SW 1271 (cell line): ENCODE results near the gene BTK.

Experiments used
- DNase-seq, 2 experiments: peaks; one replicate each; lab custom pipeline; 2025; lab: John Stamatoyannopoulos, UW

BTK gene

DNA sequence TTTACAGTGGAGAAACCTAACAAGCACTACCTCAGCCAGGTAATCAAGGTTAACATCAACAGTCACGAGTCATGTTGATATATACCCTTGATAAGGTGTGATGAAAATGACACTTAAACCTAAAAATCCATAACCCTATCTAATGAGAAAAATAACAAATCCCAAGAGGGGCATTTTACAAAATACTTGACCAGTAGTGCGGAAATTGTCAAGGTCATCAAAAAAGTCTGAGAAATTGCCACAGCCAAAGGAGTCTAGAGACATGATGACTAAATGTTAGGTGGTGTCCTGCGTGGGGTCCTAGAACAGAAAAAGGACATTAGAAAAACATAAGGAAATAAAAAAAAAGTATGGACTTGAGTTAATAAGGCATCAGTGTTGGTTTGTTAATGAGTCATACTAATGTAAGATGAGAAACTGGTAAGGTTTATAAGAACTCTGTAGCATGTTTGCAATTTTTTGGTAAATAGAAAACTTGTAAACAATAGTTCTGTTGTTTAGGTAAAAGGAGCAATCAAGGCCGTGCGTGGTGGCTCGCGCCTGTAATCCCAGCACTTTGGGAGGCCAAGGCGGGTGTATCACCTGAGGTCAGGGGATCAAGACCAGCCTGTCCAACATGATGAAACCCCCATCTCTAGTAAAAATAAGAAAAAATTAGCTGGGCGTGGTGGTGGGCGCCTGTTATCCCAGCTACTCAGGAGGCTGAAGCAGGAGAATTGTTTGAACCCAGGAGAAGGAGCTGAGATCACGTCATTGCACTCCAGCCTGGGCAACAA lies 7.7 kb upstream of the BTK start:
- no peak for DNase-seq

- DNase-seq, result no peak
These were observed 5.8 kb upstream of the BTK start for GRCh38 chrX:101391831-101392230.

GRCh38 chrX:101390664-101391525 lies 4.9 kb upstream of the BTK start, which contains the start of gene RPL36A:
Gene RPL36A, plus strand, starts transcription at chrX:101391011. Its CDS starts 33 bp downstream, at chrX:101391044.
- peak; percentile 57 to 75 for DNase-seq

GRCh38 chrX:101388604-101389003 lies 2.6 kb upstream of the BTK start:
- DNase-seq, result no peak

DNA sequence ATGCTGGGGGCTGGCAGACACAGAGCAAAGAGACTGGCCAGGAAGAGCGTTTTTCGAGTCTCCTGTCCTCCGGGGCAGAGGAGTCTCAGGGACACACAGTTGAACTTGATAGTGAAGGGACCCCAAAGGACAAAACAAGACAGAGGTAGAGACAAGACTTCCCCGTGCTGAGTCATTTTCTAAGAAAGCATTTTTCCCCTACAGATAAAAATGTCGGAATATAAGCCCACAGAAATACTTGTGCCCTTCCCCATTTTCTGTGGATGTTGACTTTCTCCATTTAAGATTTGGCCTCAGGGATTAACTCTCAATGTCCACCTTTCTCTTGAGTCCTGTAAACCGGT lies 523 bp upstream of the BTK start:
- no peak for DNase-seq

DNA sequence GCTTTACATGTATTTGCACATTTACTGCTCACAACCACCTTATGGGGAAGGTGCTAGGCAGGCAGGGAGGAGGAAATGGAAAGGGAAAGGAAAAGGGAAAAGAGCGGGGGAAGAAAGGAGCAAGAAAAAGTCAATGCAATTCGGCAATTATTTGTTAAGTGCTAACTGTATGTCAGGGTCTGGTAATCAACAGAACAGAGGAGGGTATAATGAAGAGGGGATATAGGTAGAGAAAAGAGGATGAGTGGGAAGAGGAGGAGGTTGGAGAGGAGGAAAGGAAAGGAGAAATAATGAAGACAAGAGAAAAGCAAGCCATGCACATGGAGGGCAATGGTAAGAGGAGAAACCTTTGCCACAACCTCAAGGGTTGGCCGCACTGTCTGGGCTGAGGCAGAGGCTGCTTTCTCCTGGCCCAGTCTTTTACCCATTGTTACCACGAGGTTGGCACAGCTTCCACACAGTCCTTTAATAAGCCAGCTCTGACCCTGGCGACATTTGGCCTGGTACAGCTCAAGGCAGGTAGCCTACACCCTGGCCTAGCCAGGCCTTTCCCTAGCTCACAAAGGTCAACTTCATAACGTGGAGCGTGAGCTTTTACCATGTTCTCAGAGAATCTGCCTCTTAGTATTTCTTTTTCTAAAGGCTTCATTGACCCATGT lies 836 bp downstream of the BTK start:
- no peak for DNase-seq

- DNase-seq, result no peak
These were observed 2.2 kb downstream of the BTK start for GRCh38 chrX:101383679-101384205.

DNA sequence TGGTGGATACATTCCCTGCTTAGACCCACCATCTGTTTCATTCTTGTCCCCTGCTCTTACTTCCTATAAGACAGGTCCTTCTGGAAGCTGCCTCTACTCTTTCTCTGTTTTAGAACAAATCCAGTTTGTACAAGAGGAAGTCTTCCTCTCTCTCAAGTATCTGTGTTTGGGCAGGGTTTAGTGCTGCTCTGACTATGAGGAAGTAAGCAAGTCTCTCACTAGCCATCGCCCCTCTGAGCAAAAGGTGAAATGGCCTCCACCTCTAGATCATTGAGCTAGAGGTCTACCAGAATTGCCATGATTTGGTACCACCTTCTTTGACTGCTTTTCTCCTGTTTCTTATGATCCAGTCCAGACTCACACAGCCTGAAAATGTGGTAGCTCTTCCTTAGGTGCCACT lies 8.4 kb downstream of the BTK start:
- DNase-seq, result no peak

DNA sequence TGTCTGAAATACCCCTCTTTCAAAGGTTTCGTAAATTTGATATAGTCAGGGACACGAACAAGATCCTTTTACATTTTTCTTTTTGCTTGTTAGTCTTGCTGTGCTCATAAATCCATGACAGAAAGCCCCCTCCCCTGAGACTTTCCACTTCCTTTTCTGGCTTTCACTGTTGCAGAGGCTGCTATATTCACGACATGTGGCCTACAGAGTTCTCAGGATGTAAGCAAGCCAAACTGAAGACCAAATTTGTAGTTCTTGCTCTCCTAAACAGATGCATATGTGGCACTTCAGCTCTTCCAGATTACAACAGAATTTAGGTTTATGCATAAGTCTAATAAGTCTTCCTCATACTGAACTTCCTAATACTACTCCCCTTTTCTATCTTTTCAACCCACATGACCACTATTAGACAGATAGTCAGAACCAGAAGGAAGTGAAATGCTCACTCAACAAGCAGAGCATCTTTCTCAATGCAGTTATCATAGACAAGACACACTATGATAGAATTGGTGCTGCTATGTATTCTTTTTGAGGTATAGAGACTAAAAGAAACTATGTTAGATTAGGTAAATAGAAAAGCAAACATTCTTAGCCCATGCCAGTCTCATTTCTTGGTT lies 15.0 kb downstream of the BTK start:
- no peak for DNase-seq

GRCh38 chrX:101369687-101370086 lies 16.3 kb downstream of the BTK start:
- no peak for DNase-seq

DNA sequence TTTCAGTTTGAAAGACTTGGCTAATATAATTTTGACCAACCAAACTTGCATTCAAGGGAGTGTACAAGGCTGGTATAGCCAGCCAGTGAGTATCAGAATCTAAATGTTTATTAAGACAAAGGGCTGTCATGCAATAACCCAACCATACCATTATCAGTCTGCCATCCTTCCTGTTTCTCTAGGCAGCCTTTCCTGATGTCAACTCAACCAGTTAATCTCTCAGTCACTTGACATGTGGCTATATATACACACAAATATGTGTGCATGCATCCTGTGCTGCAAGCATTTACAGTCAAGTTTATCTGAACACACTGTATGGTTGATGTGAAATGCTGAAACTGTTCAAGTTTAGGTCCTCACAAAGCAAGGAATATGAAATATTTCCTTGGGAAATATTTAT lies 17.2 kb downstream of the BTK start:
- DNase-seq, result no peak

DNA sequence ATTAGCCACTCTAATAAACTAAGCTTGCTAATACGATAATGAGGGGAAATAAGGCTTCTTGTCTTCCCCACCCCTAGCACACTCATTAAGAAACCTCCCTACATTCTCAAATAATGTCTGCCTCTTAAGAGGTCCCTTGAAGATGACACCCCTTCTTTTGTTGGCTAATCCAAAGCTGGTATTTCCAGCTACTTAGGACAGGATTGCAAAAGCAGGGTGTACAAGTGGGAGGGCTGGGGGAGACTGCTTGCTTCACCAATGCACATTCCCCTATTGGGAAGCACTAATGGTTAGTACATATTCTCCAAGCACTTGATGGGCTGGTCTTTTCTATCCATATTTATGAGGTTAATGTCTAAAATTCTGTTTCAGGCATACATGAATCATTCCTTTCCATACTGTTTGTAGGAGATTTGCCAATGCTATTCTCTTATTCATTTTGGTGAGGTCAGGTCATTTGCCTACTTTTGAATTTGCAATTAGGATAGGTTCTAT lies 20.6 kb downstream of the BTK start:
- no peak for DNase-seq

GRCh38 chrX:101362757-101363156 lies 23.2 kb downstream of the BTK start:
- no peak for DNase-seq

GRCh38 chrX:101362116-101362515 lies 23.9 kb downstream of the BTK start:
- no peak for DNase-seq

- DNase-seq, result no peak
These were observed 25.6 kb downstream of the BTK start for GRCh38 chrX:101360390-101360789.

GRCh38 chrX:101359966-101360365 lies 26.0 kb downstream of the BTK start:
- no peak for DNase-seq

GRCh38 chrX:101357166-101357795 lies 28.7 kb downstream of the BTK start:
- no peak for DNase-seq

- no peak for DNase-seq
These were observed 36.8 kb downstream of the BTK start for GRCh38 chrX:101349193-101349562.

DNA sequence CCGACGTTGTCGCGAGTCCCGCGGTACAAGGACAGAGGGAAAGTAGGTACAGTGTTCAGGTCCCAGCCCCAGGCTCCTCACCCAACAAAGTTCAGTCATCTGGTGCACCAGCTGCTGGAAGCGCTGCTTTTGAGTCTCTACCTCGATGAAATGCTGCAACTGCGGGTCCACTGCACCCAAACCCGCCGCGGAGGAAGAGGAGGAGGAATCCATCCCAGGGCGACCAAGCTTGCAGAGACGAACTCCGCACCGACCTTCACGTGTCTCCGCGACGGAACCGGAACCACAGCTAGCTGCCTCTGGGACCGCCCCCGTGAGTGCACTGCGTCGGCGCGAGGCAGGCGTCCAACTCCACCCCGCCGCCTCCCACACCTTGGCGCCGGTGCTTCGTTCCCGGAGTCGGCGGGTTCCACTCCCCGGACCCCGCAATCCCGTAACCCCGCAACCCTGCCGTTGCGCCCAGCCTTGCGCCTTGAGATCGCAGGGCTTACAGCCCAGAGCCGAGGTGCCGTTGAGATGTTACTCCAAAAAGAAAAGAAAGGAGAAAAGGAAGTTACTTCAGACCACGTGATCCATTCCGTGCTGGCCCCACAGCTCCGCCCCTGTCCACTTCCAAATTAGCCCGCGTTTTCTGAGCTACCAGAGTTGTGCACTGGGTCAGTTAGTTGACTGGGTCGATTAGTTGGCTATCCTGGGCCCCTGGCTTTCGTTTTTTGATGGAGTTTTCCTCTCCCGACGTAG lies 37.4 kb downstream of the BTK start, which contains the start of gene TIMM8A:
Gene TIMM8A, minus strand, starts transcription at position 291 of the 741 bp plus-strand sequence. Its CDS starts 78 bp downstream, at position 213.
- peak in 1 of 2 experiments; percentile 42 for DNase-seq

DNA sequence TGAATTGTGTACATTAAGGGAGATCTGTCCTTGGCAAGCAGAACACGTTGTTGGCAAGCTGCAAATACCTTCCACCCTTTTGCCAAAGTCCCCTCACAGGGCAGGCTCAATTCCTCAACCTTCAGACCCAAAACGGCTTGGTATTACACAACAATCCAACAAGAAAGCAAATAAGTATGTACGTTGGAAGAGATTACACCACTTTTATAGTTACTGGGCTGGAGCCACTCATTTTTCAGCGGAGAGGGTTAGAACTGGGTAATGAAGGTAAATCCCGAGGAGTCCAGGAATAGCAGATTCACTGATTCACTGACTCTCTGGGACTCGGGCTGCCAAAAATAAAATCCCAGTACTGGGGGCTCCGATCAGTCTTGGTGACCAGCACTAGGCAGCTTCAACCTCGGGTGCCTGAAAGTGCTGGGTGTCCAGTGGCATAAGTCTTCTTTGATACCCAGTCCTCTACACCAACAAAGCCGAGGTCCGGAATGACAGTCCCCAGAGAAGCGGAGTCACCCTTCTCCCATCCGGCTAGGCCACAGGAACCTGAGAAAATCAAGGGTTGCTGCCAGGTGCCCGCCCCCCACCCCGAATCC lies 38.0 kb downstream of the BTK start:
- no peak for DNase-seq
